ENCODE measurements around the gene PTPN1. TPM values are rescaled to one million over a fixed set of nuclear protein-coding genes. Genes with fewer than 3 reads are reported as not detected.

Gene PTPN1
- total and polyA plus RNA-seq, 2 donors (not counting 3 experiments of a cell fraction or from before 2014, with no cell fraction given): 41.1 to 64.3 TPM

- Histone ChIP-seq H3K27me3 (ENCODE audit: control insufficient read depth in 2 of 2, insufficient read depth in 2 of 2, low read length in 2 of 2) (no peaks in the 10 kb centered on the region), H3K9ac (replicated peaks; ENCODE audit: extremely low read depth, insufficient read depth, low read length) (no peak overlapping the region), H4K20me1 (replicated peaks; ENCODE audit: control insufficient read depth, extremely low read depth, insufficient read depth, low read length) (no peaks in the 10 kb centered on the region), H3K9me1 (replicated peaks; ENCODE audit: control insufficient read depth, extremely low read depth, insufficient read depth, low read length) (no peaks in the 10 kb centered on the region), H3K36me3 (ENCODE audit: control insufficient read depth in 2 of 2, extremely low read depth in 1 of 2, insufficient read depth in 2 of 2, low read length in 2 of 2) (no peaks in the 10 kb centered on the region), H3K4me2 (ENCODE audit: insufficient read depth, low read length) (no peak overlapping the region), H3K4me1 (ENCODE audit: control insufficient read depth, extremely low read depth, insufficient read depth, low read length) (peaks cover 12% of the 10 kb centered on the region), H3K9me3 (replicated peaks; ENCODE audit: control insufficient read depth, insufficient read depth, low read length) (no peaks in the 10 kb centered on the region), H3K4me3 (replicated peaks in 1 of 3; ENCODE audit: insufficient read depth in 1 of 3, low read depth in 1 of 3, low read length in 3 of 3) (no peak overlapping the region), H2AFZ (ENCODE audit: low read depth, low read length) (no peak overlapping the region), H3K79me2 (ENCODE audit: control insufficient read depth, insufficient read depth, low read length) (no peaks in the 10 kb centered on the region), H3K27ac (ENCODE audit: insufficient read depth, low read depth, low read length) (no peak overlapping the region)
- dilution Hi-C loops (cut with MboI; ENCODE audit: extremely low pct_ligation_motif_present, low sequenced_read_pairs): no loop called here
- POLR2A ChIA-PET: no interaction called here
- no TSS peak for BruUV-seq (replicated peaks)
- TF ChIP-seq JUN (IDR thresholded peaks at IDR 0.05; ENCODE audit: borderline replicate concordance, insufficient read depth, insufficient read length, low read depth) (no peak), MAX (IDR thresholded peaks at IDR 0.05; ENCODE audit: insufficient read depth, insufficient read length) (no peak), GATA2 (IDR thresholded peaks at IDR 0.05; ENCODE audit: insufficient read depth, insufficient read length, low read depth, low read length) (no peak), EZH2 (IDR thresholded peaks at IDR 0.05; ENCODE audit: borderline replicate concordance, low read depth, low read length, severe bottlenecking) (no peak), POLR2A (IDR thresholded peaks at IDR 0.05; ENCODE audit: low read depth, low read length) (no peak), MYC (IDR thresholded peaks at IDR 0.05; ENCODE audit: low read depth, low read length) (no peak), POLR2AphosphoS5 (IDR thresholded peaks at IDR 0.05; ENCODE audit: insufficient read depth, low read depth, low read length) (no peak), FOS (IDR thresholded peaks at IDR 0.05; ENCODE audit: borderline replicate concordance, insufficient read depth, low read length) (no peak)
- TF ChIP-seq, protein P1, sequence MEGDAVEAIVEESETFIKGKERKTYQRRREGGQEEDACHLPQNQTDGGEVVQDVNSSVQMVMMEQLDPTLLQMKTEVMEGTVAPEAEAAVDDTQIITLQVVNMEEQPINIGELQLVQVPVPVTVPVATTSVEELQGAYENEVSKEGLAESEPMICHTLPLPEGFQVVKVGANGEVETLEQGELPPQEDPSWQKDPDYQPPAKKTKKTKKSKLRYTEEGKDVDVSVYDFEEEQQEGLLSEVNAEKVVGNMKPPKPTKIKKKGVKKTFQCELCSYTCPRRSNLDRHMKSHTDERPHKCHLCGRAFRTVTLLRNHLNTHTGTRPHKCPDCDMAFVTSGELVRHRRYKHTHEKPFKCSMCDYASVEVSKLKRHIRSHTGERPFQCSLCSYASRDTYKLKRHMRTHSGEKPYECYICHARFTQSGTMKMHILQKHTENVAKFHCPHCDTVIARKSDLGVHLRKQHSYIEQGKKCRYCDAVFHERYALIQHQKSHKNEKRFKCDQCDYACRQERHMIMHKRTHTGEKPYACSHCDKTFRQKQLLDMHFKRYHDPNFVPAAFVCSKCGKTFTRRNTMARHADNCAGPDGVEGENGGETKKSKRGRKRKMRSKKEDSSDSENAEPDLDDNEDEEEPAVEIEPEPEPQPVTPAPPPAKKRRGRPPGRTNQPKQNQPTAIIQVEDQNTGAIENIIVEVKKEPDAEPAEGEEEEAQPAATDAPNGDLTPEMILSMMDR (IDR thresholded peaks at IDR 0.05; ENCODE audit: extremely low read depth in 1 of 2, insufficient read depth in 1 of 2, low read depth in 1 of 2, low read length in 2 of 2): no peak
- DNase-seq (ENCODE audit: low read depth, low spot score) (no peak), FAIRE-seq (no peak)
- intact Hi-C loops (cut with micrococcal nuclease): no loop called here
- CTCF ChIA-PET: no interaction called here
These were observed 32.8 kb upstream of the PTPN1 start for GRCh38 chr20:50477239-50477872.

Data from endothelial cell of umbilical vein (primary cell).